Measurements from ENCODE around the gene PAAF1.

The PAAF1 gene

DNA sequence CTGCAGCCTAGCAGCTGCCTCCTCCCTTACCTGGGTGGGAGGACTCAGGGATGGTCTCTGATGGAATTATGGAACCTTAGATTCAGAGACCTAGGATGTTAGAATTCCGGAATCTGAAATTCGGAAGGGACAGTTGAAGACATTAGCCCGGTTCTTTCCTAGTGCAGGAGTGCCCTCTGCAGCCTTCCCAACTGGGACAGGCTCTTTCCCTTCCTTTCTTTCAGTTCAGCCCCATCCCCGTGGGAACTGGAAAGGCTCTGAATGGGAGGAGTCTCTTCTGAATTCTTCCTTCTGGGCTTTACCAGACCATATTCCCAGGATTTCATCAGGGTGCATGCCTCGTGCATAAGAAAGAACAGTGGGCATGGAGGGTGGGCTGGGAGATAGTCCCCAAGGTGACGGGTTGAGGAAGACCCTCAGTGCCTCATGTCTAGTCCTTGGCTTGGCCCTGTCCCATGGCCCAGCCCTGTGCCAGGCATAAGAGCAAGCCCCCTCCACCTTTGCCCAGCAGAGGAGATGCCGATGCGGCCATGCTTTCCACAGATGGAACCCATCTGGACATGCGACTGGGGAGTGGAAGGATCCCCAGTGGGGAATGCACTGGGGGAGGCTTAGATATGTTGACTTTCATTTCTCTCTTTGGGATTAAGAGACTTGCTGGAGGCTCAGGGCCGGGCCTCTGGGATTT is 88.4 kb downstream of the PAAF1 start:
- no peak for TF ChIP-seq POLR2A (IDR thresholded peaks at IDR 0.05; ENCODE audit: low read length)
- no peak for TF ChIP-seq GATA1 (IDR thresholded peaks at IDR 0.05; ENCODE audit: low read depth, low read length)
- DNase-seq, result no peak

DNA sequence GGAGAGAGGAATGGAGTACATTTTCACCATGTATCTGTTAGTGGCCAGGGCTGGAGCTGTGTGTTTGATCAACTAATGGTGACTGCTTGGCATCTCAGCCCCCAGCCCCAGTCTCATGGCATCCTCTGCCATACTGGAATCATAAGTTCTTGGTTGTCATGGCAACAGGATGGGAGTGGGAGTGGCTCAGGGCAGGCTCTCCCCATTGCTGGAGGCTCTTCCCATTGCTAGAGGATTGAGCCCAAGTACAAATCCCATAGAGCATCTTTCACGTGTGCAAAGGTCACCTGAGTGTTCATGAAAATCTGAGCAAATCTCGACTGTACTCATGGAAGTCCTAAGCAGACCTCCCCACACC is 88.9 kb downstream of the PAAF1 start:
- peak in 1 of 2 experiments; percentile 49 for DNase-seq
- TF ChIP-seq POLR2A (IDR thresholded peaks at IDR 0.05; ENCODE audit: low read length) (no peak), GATA1 (IDR thresholded peaks at IDR 0.05; ENCODE audit: low read depth, low read length) (no peak)

DNA sequence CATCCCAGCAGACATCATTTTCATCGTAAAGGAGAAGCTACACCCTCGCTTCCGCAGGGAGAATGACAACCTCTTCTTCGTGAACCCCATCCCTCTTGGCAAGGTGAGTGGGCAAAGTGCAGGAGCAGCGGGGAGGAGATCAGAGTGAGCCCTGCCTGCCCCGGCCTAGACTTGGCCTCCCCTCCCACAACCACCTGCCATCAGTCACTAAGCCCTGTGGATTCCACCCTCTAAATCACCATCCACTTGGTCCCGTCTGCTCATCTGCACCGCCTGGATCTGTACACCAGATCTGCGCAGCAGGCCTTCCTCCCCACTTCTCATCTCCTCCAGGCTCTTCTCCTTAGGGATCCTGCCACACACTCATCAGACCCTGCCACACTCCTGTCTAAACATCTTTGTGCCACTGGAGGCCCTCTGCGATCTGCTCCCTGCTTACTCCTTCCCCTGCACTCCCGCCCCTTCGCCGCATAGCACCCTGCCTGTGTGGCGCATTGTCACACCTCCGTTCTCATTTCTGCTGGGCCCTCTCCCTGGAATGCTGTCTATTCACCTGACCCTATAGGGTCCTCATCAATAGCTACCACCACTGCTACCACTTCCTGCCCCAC is 91.7 kb downstream of the PAAF1 start:
- no peak for TF ChIP-seq GATA1 (IDR thresholded peaks at IDR 0.05; ENCODE audit: low read depth, low read length)
- TF ChIP-seq POLR2A (IDR thresholded peaks at IDR 0.05; ENCODE audit: low read length), result peak; percentile 30

DNA sequence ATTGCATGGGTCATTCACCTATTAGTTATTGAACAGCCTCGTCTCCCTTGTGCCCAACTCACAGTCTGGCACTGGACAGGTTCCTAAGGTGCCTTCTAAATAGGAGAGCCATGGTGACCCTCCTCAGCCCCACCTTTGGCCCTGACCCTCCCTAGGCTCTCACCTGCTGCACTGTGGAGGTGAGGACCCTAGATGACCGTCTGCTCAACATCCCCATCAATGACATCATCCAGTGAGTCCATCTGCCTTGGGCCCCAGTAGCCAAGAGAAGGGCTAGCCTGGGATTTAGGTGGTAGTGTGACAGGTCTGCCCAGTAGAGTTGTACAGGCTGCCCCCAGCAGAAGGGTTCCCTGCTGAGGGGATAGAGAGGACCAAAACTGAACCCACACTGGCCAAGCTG is 92.3 kb downstream of the PAAF1 start:
- no peak for DNase-seq
- peak; percentile 7 for TF ChIP-seq POLR2A (IDR thresholded peaks at IDR 0.05; ENCODE audit: low read length)
- no peak for TF ChIP-seq GATA1 (IDR thresholded peaks at IDR 0.05; ENCODE audit: low read depth, low read length)

More for the DNA sequence above, 91.7 kb downstream of the PAAF1 start:
- DNase-seq, result peak in 1 of 2 experiments; percentile 48

DNA sequence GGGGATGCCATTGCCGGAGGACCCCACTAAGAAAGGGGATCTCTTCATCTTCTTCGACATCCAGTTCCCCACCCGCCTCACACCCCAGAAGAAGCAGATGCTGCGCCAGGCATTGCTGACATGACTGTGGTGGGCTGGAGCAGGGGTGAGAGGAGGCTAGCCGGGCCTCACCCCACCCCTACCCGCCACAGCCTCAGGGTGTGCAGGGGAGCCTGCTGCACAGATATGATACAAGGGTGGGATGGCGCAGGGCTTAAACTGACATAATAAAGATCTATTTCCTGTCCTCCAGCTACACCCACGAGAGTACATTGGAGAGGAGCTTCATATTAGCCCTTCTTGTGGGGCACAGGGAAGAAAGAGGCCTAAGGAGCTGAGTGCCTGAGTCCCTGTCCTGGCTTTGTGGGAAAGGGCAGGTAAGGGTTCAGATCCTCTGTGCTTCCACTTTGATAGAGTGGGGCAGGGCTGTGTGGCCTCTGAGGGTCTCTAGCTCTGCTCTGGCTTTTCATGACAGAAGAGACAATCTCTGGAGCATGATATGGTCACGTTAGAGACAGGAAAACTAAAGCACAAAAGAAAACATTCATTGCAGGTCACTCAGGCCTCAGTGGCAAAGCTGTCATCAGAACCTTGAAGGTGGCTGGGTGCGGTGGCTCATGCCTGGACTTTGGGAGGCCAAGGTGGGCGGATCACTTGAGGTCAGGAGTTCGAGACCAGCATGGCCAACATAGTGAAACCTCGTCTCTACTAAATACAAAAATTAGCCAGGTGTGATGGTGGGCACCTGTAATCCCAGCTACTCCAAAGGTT is 93.4 kb downstream of the PAAF1 start:
- TF ChIP-seq POLR2A (IDR thresholded peaks at IDR 0.05; ENCODE audit: low read length), result peak; percentile 77
- TF ChIP-seq GATA1 (IDR thresholded peaks at IDR 0.05; ENCODE audit: low read depth, low read length), result no peak
- peak; percentile 84 to 88 for DNase-seq

DNA sequence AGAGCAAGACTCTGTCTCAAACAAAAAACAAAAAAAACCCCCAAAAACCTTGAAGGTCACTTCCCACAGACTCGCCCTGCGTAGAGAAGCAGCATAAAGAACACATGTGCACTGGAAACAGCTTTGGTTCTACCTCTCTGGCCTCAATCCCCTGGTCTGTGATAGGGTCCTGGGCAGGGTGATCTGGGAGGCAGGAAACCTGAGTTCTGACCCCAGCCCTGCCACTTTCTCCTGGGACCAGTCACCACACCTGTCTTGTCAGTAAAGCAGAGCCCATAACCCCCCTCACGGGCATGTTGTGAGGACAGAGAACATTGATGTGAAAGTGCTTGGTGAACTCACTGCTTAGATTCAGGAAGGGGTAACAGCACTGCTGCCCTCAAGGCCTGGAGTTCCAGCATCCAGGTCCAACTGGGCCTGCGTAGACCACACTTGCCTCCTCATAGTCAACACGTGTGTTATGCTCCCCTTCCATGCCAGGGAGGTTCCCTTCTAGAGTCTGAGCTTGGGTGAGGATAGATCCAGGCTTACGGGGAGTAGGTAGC is 94.4 kb downstream of the PAAF1 start:
- TF ChIP-seq GATA1 (IDR thresholded peaks at IDR 0.05; ENCODE audit: low read depth, low read length) (no peak), POLR2A (IDR thresholded peaks at IDR 0.05; ENCODE audit: low read length) (peak; percentile 86)
- DNase-seq, result peak; percentile 20 to 42

- DNase-seq, result no peak
- no peak for TF ChIP-seq GATA1 (IDR thresholded peaks at IDR 0.05; ENCODE audit: low read depth, low read length)
- TF ChIP-seq POLR2A (IDR thresholded peaks at IDR 0.05; ENCODE audit: low read length), result no peak
These were observed 95.4 kb downstream of the PAAF1 start for GRCh38 chr11:73972187-73972586.

- DNase-seq, result peak in 1 of 2 experiments; percentile 21
These were observed 96.0 kb downstream of the PAAF1 start for GRCh38 chr11:73972620-73973449.

DNA sequence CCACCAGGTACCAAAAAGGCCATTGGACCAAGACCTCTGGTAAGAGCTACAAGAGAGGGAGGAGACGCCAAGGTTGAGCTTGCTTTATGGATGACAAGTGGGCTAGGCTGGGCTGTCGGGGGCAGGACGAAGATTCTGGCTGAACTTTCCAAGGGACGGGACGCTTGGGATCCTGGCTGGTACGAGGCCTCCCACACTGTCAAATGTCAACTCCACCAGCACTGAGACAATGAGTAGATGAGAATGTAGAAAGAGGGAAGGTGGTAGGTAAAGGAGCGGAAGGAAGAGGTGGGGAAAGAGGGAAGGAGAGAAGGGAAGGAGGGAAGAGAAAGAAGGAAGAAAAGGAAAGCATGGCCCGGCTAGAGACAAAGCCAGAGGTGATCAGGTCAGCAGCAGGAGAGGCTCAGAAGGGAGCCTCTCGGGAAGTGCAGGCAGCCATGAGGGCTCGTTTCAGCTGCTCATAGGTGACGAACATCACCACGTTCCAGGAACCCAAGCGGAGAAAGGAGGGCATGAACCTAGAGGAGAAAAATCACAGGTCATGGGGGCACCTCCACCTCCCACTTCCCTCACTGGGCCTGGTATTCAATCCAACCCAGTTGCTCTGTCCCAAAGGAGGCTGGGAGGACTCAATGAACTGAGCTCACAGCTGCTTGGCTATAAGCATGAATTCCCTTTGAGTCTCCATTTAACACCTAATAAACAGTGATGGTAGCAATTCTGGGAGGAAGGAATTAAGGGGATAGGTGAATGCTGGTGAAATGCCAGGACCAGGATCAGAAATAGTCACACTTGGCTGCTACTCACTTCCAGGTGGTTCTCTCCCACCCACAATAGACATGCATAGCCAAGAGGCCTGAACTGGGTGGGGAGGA is 98.0 kb downstream of the PAAF1 start:
- TF ChIP-seq GATA1 (IDR thresholded peaks at IDR 0.05; ENCODE audit: low read depth, low read length) (no peak), POLR2A (IDR thresholded peaks at IDR 0.05; ENCODE audit: low read length) (peak; percentile 61)
- DNase-seq, result no peak

More at GRCh38 chr11:73972620-73973449, 96.0 kb downstream of the PAAF1 start:
- TF ChIP-seq POLR2A (IDR thresholded peaks at IDR 0.05; ENCODE audit: low read length) (peak; percentile 90), GATA1 (IDR thresholded peaks at IDR 0.05; ENCODE audit: low read depth, low read length) (no peak)

DNA sequence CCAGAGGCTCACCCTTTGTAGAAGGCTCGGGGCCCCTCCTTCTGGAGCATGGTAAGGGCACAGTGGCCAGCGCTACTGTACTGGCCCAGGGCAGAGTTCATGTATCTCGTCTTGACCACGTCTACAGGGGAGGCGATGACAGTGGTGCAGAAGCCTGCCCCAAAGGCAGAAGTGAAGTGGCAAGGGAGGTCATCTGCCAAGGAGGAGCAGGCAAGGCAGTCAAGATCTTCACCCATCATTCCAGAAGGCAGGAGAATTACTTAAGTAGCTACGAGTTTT is 98.6 kb downstream of the PAAF1 start:
- no peak for DNase-seq
- TF ChIP-seq GATA1 (IDR thresholded peaks at IDR 0.05; ENCODE audit: low read depth, low read length) (no peak), POLR2A (IDR thresholded peaks at IDR 0.05; ENCODE audit: low read length) (peak; percentile 46)

- peak; percentile 58 for TF ChIP-seq POLR2A (IDR thresholded peaks at IDR 0.05; ENCODE audit: low read length)
- no peak for TF ChIP-seq GATA1 (IDR thresholded peaks at IDR 0.05; ENCODE audit: low read depth, low read length)
- DNase-seq, result no peak
These were observed 99.8 kb downstream of the PAAF1 start for GRCh38 chr11:73976451-73977151.
